Activated CD4-positive, alpha-beta T cell treated with anti-CD3 and anti-CD28 coated beads, Interleukin-2, amount 10 ng/mL, durations not matched to agents 7 days and 5 days (primary cell): ENCODE results near the gene MEGF11. TPM values are rescaled to one million over a fixed set of nuclear protein-coding genes. Genes with fewer than 3 reads are reported as not detected.

Experiments used
- CTCF ChIA-PET: fragments of 350-600 bp; sonication (Branson Sonifier 250); formaldehyde crosslinking; loops from one replicate; lab custom pipeline; 2021; ENCODE audit warnings: antibody characterized with exemption; lab: Charles Lee
- POLR2A ChIA-PET: fragments of 350-600 bp; sonication (Branson Sonifier 250); formaldehyde crosslinking; loops from one replicate; lab custom pipeline; 2021; ENCODE audit warnings: antibody characterized with exemption; lab: Charles Lee
- DNase-seq: peaks from one replicate; pipeline ENCODE4 v3.0.0-alpha.2; 2020
- H3K27ac Mint-ChIP-seq: one replicate; pipeline ENCODE4 v1.8.0; 2021; ENCODE audit warnings: mild to moderate bottlenecking, moderate library complexity, mixed read lengths
- H3K27me3 Mint-ChIP-seq: one replicate; pipeline ENCODE4 v1.8.0; 2021; ENCODE audit warnings: mixed read lengths
- H3K36me3 Mint-ChIP-seq: one replicate; pipeline ENCODE4 v1.8.0; 2021; ENCODE audit warnings: low read depth, mixed read lengths
- H3K4me1 Mint-ChIP-seq: one replicate; pipeline ENCODE4 v1.8.0; 2021; ENCODE audit warnings: mixed read lengths
- H3K4me3 Mint-ChIP-seq: one replicate; pipeline ENCODE4 v1.8.0; 2021; ENCODE audit warnings: mild to moderate bottlenecking, moderate library complexity, mixed read lengths
- H3K9me3 Mint-ChIP-seq: one replicate; pipeline ENCODE4 v1.8.0; 2021; ENCODE audit warnings: mixed read lengths
- total RNA-seq, 2 experiments: library from RNA; stranded (reverse); gene quantifications; one replicate each; pipeline ENCODE4 v1.2.3, GENCODE V29; 2021

The MEGF11 gene
- total RNA-seq, 2 experiments from 2014 or later: not detected

GRCh38 chr15:66070220-66070934 lies 183.2 kb downstream of the MEGF11 start:
- no peaks in the 10 kb centered on the region for H3K4me1 Mint-ChIP-seq
- DNase-seq: no peak
- no peak overlapping the region for H3K27ac Mint-ChIP-seq
- H3K36me3 Mint-ChIP-seq: no peaks in the 10 kb centered on the region
- ChIA-PET POLR2A (no interaction called here), CTCF (interaction anchor here (0.9 to 1.0 kb wide), 2 partner anchors 8 to 48 kb away, joined by 3 read pairs; no protein-coding TSS in a partner anchor)
- no peaks in the 10 kb centered on the region for H3K9me3 Mint-ChIP-seq
- H3K27me3 Mint-ChIP-seq: peaks cover 13% of the 10 kb centered on the region
- no peak overlapping the region for H3K4me3 Mint-ChIP-seq

- no peaks in the 10 kb centered on the region for H3K4me1 Mint-ChIP-seq
- no peaks in the 10 kb centered on the region for H3K36me3 Mint-ChIP-seq
- H3K9me3 Mint-ChIP-seq: no peaks in the 10 kb centered on the region
- POLR2A ChIA-PET: no interaction called here
- DNase-seq: no peak
- H3K27me3 Mint-ChIP-seq: peaks cover 10% of the 10 kb centered on the region
- CTCF ChIA-PET: interaction anchor here (0.9 kb wide), 1 partner anchor 47 kb away, joined by 3 read pairs; no protein-coding TSS in a partner anchor
- no peak overlapping the region for H3K4me3 Mint-ChIP-seq
- no peak overlapping the region for H3K27ac Mint-ChIP-seq
These were observed 183.8 kb downstream of the MEGF11 start for GRCh38 chr15:66069751-66070150.

DNA sequence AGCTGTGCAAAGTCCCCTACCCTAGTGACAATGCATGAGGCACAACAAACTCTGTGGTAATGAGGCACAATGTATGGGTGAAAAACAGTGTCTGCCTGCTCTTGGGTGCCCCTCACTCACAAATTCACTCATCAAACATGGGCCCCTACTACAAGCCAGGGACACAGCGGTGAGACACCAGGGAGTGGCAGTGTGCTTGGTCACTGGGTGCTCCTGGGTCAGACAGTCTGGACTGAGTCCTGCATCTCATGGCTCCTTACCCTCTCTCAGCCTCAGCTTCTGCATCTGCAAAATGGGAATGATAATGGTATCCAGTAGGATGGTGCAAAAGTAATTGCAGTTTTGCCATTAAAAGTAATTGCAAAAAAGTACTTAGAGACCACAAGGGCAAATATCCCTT lies 184.7 kb downstream of the MEGF11 start:
- CTCF ChIA-PET: no interaction called here
- H3K4me3 Mint-ChIP-seq: no peak overlapping the region
- POLR2A ChIA-PET: no interaction called here

DNA sequence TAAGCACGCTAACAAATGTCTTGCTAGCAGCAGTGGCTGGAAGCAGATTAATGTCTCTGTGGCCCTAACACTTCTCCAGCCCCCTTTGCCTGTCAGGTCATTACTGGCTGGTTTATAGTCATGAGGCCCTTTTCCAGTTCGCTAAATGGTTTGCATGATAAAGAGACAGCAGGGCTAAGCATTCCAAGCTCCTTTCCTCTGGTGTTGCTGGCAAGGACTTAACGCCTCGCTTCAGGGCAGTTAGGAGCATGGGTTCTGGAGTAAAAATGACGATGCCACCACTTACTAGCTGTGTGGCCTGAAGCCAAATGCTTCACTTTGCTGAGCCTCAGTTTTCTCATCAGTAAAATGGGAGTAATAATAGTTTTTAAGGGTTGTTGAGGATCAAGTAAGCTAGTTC lies 185.9 kb downstream of the MEGF11 start:
- Mint-ChIP-seq H3K36me3 (no peaks in the 10 kb centered on the region), H3K4me1 (no peaks in the 10 kb centered on the region), H3K27ac (no peak overlapping the region), H3K4me3 (no peak overlapping the region), H3K9me3 (no peaks in the 10 kb centered on the region), H3K27me3 (peaks cover 3% of the 10 kb centered on the region)
- DNase-seq: no peak
- CTCF ChIA-PET: no interaction called here
- POLR2A ChIA-PET: no interaction called here

More for the DNA sequence above, 184.7 kb downstream of the MEGF11 start:
- Mint-ChIP-seq H3K36me3 (no peaks in the 10 kb centered on the region), H3K27ac (no peak overlapping the region), H3K4me1 (no peaks in the 10 kb centered on the region), H3K9me3 (no peaks in the 10 kb centered on the region), H3K27me3 (peaks cover 3% of the 10 kb centered on the region)
- DNase-seq: no peak

- H3K4me3 Mint-ChIP-seq: no peak overlapping the region
- H3K4me1 Mint-ChIP-seq: no peaks in the 10 kb centered on the region
- POLR2A ChIA-PET: no interaction called here
- H3K36me3 Mint-ChIP-seq: no peaks in the 10 kb centered on the region
- peaks cover 3% of the 10 kb centered on the region for H3K27me3 Mint-ChIP-seq
- no peaks in the 10 kb centered on the region for H3K9me3 Mint-ChIP-seq
- DNase-seq: no peak
- CTCF ChIA-PET: interaction anchor here (1.0 kb wide), 1 partner anchor 9 kb away, joined by 3 read pairs; no protein-coding TSS in a partner anchor
- H3K27ac Mint-ChIP-seq: no peak overlapping the region
These were observed 187.1 kb downstream of the MEGF11 start for GRCh38 chr15:66066481-66066880.

GRCh38 chr15:66066005-66066404 lies 187.5 kb downstream of the MEGF11 start:
- Mint-ChIP-seq H3K4me1 (no peaks in the 10 kb centered on the region), H3K36me3 (no peaks in the 10 kb centered on the region), H3K4me3 (no peak overlapping the region), H3K9me3 (no peaks in the 10 kb centered on the region), H3K27me3 (peaks cover 3% of the 10 kb centered on the region), H3K27ac (no peak overlapping the region)
- ChIA-PET POLR2A (no interaction called here), CTCF (interaction anchor here (1.0 kb wide), 1 partner anchor 9 kb away, joined by 3 read pairs; no protein-coding TSS in a partner anchor)
- no peak for DNase-seq

DNA sequence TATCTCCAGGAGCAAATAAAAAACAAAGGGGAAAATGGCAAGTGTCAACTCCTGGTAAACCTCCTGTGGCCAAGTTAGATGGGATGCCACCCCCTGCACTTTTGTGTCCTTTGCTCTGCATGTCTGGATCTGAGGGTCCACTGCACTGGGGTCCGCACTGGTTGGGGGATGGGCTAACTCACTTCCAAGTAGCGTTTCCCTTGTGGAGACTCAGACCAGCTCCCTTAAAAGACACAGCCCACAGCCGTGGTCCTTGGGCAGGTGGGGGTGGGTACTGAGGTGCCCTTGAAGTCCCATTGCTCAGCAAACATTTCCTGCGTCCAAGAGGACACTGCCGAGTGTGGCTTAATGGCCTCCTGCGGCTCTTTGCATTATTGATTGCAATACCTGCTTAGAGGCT lies 188.2 kb downstream of the MEGF11 start:
- DNase-seq: no peak
- POLR2A ChIA-PET: no interaction called here
- H3K9me3 Mint-ChIP-seq: no peaks in the 10 kb centered on the region
- H3K4me1 Mint-ChIP-seq: no peaks in the 10 kb centered on the region
- CTCF ChIA-PET: interaction anchor here (0.7 kb wide), 1 partner anchor 223 kb away, joined by 3 read pairs; no protein-coding TSS in a partner anchor
- peaks cover 3% of the 10 kb centered on the region for H3K27me3 Mint-ChIP-seq
- H3K27ac Mint-ChIP-seq: no peak overlapping the region
- no peak overlapping the region for H3K4me3 Mint-ChIP-seq
- H3K36me3 Mint-ChIP-seq: no peaks in the 10 kb centered on the region

DNA sequence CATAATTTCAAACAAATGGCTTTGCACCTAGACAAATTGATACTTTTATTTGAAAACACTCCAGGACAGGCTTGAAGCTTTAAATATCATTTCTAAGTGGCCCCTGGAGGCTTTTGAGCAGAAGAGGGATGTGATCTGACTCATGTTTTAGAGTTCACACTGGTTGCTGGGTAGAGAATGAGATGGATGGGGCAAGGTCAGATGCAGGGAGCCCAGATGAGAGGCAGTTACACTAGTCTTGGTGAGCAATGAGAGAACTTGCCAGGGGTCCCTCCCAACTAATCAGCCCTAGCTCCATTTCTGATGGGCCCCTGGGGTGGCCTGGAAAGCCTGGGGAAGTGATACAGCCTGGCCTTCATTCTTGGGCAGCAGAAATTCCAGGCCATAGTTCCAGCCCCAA lies 190.4 kb downstream of the MEGF11 start:
- ChIA-PET CTCF (interaction anchor here (1.2 to 1.7 kb wide), 2 partner anchors 10 to 15 kb away, joined by 3 read pairs; no protein-coding TSS in a partner anchor), POLR2A (no interaction called here)
- Mint-ChIP-seq H3K27me3 (peaks cover 4% of the 10 kb centered on the region), H3K4me3 (no peak overlapping the region), H3K27ac (no peak overlapping the region), H3K36me3 (no peaks in the 10 kb centered on the region), H3K4me1 (no peaks in the 10 kb centered on the region), H3K9me3 (no peaks in the 10 kb centered on the region)
- DNase-seq: no peak

- ChIA-PET CTCF (interaction anchor here (0.6 to 1.0 kb wide), 3 partner anchors 9 to 273 kb away, joined by 3 read pairs; no protein-coding TSS in a partner anchor), POLR2A (no interaction called here)
- H3K27me3 Mint-ChIP-seq: peaks cover 5% of the 10 kb centered on the region
- H3K27ac Mint-ChIP-seq: no peak overlapping the region
- no peak overlapping the region for H3K4me3 Mint-ChIP-seq
- H3K9me3 Mint-ChIP-seq: no peaks in the 10 kb centered on the region
- no peaks in the 10 kb centered on the region for H3K4me1 Mint-ChIP-seq
- H3K36me3 Mint-ChIP-seq: no peaks in the 10 kb centered on the region
- no peak for DNase-seq
These were observed 196.5 kb downstream of the MEGF11 start for GRCh38 chr15:66057089-66057488.

GRCh38 chr15:66053991-66054390 lies 199.6 kb downstream of the MEGF11 start:
- CTCF ChIA-PET: interaction anchor here (0.6 kb wide), 1 partner anchor 130 kb away, joined by 3 read pairs; no protein-coding TSS in a partner anchor
- Mint-ChIP-seq H3K4me3 (no peak overlapping the region), H3K27me3 (peaks cover 5% of the 10 kb centered on the region), H3K9me3 (no peaks in the 10 kb centered on the region), H3K27ac (no peak overlapping the region), H3K4me1 (no peaks in the 10 kb centered on the region), H3K36me3 (no peaks in the 10 kb centered on the region)
- POLR2A ChIA-PET: no interaction called here
- DNase-seq: no peak

DNA sequence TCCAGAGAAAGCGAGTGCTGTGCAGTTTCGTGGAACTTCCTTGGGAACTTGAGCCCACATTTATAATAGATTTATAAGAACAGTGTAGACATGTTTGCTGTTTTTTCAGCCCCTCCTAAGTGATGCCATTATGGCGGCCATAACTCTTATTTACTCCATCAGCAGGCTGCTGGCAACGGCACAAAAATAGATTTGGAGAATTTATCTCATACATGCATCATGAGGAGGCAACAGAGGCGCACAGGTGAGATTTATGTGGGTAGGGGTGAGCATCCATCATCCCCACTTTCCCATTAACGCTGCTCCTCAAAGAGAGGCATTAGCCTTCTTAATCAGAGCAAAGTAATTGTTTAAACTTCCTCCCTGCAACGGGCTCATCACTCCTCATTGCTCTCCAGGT lies 201.7 kb downstream of the MEGF11 start:
- peaks cover 2% of the 10 kb centered on the region for H3K27me3 Mint-ChIP-seq
- no peaks in the 10 kb centered on the region for H3K4me1 Mint-ChIP-seq
- H3K27ac Mint-ChIP-seq: no peak overlapping the region
- no peaks in the 10 kb centered on the region for H3K9me3 Mint-ChIP-seq
- no peak for DNase-seq
- CTCF ChIA-PET: no interaction called here
- H3K4me3 Mint-ChIP-seq: no peak overlapping the region
- no peaks in the 10 kb centered on the region for H3K36me3 Mint-ChIP-seq
- POLR2A ChIA-PET: no interaction called here

DNA sequence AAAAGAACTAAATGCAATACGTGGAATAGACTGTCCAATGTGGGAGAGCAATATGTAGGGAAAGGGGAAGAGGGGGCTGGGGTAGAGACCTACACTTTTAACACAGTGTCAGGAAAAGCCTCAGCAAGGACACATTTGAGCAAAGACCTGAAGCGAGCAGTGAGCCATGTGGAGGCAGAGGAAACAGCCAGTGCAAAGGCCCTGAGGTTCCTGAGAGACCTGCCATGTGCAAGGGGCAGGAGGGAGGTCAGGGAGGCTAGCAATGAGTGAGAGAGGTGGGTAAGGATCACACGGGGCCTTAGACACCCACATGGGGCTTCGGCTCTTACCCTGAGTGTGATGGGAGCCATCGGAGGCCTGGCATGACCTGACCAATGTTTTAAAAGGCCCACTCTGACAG lies 203.3 kb downstream of the MEGF11 start:
- no peaks in the 10 kb centered on the region for H3K9me3 Mint-ChIP-seq
- ChIA-PET POLR2A (no interaction called here), CTCF (interaction anchor here (0.6 kb wide), 1 partner anchor 15 kb away, joined by 3 read pairs; no protein-coding TSS in a partner anchor)
- H3K27ac Mint-ChIP-seq: no peak overlapping the region
- no peaks in the 10 kb centered on the region for H3K4me1 Mint-ChIP-seq
- DNase-seq: no peak
- H3K36me3 Mint-ChIP-seq: no peaks in the 10 kb centered on the region
- H3K27me3 Mint-ChIP-seq: peaks cover 2% of the 10 kb centered on the region
- no peak overlapping the region for H3K4me3 Mint-ChIP-seq

GRCh38 chr15:66049353-66049752 lies 204.2 kb downstream of the MEGF11 start:
- CTCF ChIA-PET: no interaction called here
- DNase-seq: no peak
- no peak overlapping the region for H3K27ac Mint-ChIP-seq

More at GRCh38 chr15:66049353-66049752, 204.2 kb downstream of the MEGF11 start:
- POLR2A ChIA-PET: no interaction called here
- Mint-ChIP-seq H3K4me1 (no peaks in the 10 kb centered on the region), H3K36me3 (no peaks in the 10 kb centered on the region), H3K9me3 (no peaks in the 10 kb centered on the region), H3K27me3 (peaks cover 1% of the 10 kb centered on the region), H3K4me3 (no peak overlapping the region)
